ENCODE results near the gene P3H1.

P3H1 gene

DNA sequence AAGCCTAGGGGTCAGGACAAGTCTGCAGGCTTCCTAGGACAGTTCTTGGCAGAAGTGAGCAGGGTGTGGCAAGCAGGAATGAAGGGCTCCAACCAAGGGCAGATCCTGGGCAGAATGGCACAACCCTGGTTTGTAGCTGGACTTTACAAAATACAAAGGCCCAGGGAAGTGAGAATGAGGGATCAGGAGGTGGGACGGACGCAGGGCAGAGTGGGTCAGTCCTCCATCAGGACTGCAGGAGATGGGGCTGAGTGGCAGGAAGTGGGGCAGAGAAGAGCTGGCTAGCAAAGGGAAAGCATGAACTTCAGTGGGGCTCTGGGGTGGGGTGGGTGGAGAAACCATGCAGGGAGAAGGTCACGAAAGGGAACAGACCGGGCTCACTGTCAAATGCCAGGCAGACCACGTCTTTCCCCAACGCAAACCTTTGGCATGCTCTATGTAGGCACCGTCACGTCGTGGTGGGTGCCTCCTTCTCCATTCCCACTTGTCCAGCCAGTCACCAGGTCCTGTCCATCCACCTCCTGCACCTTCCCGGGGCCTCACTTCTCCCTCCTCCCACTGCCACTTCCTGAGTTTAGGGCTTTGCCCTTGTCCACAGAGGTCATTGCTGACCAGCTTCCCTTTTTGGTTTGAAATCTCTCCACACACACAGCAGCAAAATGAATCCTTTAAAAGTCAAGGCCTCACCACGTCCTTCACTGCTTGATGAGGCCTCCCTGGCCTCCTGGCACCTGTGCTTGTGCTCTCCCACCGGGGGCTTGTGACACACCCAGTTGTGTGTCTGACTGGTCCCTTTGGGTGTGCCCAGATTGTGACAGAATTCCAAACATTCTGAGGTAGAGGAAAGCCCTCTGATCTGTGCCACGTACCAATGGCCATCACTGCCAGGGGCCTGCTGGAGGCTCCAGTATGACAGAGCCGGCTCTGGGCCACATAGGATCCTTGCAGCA, 18.1 kb downstream of the P3H1 start:
- in situ Hi-C loops (cut with MboI; ENCODE audit: low sequenced_read_pairs, unreplicated experiment), result loop anchor here (10.0 to 25.0 kb wide), 2 partner anchors 164 to 411 kb away; partner anchors contain the start of gene FOXJ3
- no peak for TF ChIP-seq CTCF (IDR thresholded peaks at IDR 0.05; ENCODE audit: borderline replicate concordance, control extremely low read depth, extremely low read depth, insufficient read depth, missing control alignments)

DNA sequence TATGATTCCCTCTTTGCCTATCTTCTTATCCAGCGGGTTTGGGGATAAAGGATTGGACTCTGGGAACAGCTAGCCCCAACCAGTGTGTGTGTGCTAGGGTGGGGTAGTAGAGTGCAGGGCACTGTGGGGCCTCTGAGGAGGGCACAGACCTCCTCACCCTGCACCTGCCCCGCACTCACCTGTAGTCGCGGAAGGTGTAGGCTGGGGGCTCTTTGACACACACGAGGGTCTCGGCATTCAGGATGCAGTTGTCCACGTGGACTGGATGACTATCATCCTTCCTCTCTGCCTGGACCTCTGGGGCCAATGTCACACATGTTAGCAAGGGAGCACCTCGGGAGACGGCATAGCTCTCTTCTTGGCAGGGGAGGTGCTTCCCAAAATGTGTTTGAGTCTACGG, 18.8 kb downstream of the P3H1 start:
- in situ Hi-C loops (cut with MboI; ENCODE audit: low sequenced_read_pairs, unreplicated experiment), result loop anchor here (10.0 to 25.0 kb wide), 2 partner anchors 163 to 411 kb away; partner anchors contain the start of gene FOXJ3
- no peak for DNase-seq (ENCODE audit: low spot score)

More for the DNA sequence above, 18.1 kb downstream of the P3H1 start:
- no peak for DNase-seq (ENCODE audit: low spot score)

GRCh38 chr1:42747125-42747524, 19.7 kb downstream of the P3H1 start:
- peak; percentile 69 for DNase-seq (ENCODE audit: low spot score)
- in situ Hi-C loops (cut with MboI; ENCODE audit: low sequenced_read_pairs, unreplicated experiment), result loop anchor here (10.0 to 25.0 kb wide), 2 partner anchors 162 to 410 kb away; partner anchors contain the start of gene FOXJ3
- peak; percentile 60 for TF ChIP-seq CTCF (IDR thresholded peaks at IDR 0.05; ENCODE audit: borderline replicate concordance, control extremely low read depth, extremely low read depth, insufficient read depth, missing control alignments)

More for the DNA sequence above, 18.8 kb downstream of the P3H1 start:
- TF ChIP-seq CTCF (IDR thresholded peaks at IDR 0.05; ENCODE audit: borderline replicate concordance, control extremely low read depth, extremely low read depth, insufficient read depth, missing control alignments), result no peak

DNA sequence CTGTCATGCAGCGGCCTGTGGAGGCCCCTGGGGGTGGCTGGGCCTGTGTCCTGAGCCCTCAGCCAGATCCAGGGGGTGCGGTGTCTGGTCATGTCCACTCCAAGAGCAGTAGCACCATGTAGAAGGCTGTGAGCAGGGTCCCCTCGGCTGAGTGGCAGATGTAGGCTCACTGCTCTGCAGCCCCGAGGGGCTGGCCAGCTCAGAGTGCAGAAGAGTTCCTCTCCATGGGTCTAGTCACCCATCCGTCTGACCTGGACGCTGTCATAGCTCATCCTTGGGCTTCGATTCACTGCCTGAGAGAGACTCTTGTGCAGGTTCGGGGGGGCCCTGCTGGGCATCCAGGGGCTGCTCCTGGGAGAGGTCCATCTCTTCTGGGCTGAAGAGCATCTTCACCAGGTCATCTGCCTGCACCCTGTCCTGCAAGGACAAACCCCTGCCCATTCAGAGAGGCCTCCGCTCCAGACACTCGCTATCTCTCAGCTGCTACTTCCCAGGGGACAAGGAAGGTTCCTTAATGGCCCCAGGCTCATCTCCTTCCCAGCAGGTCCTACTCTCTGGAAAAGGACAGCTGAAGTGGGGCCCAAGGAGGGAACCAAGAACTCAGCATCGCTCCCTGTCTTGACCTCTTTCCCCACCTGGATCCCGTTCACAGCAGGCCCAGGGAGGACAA, 20.3 kb downstream of the P3H1 start:
- no peak for DNase-seq (ENCODE audit: low spot score)
- in situ Hi-C loops (cut with MboI; ENCODE audit: low sequenced_read_pairs, unreplicated experiment), result loop anchor here (10.0 to 25.0 kb wide), 2 partner anchors 162 to 409 kb away; partner anchors contain the start of gene FOXJ3
- TF ChIP-seq CTCF (IDR thresholded peaks at IDR 0.05; ENCODE audit: borderline replicate concordance, control extremely low read depth, extremely low read depth, insufficient read depth, missing control alignments), result no peak

- in situ Hi-C loops (cut with MboI; ENCODE audit: low sequenced_read_pairs, unreplicated experiment), result loop anchor here (10.0 to 25.0 kb wide), 2 partner anchors 161 to 409 kb away; partner anchors contain the start of gene FOXJ3
- no peak for DNase-seq (ENCODE audit: low spot score)
- no peak for TF ChIP-seq CTCF (IDR thresholded peaks at IDR 0.05; ENCODE audit: borderline replicate concordance, control extremely low read depth, extremely low read depth, insufficient read depth, missing control alignments)
Observed at GRCh38 chr1:42745851-42746250, 21.0 kb downstream of the P3H1 start.

GRCh38 chr1:42744148-42744413, 22.7 kb downstream of the P3H1 start:
- in situ Hi-C loops (cut with MboI; ENCODE audit: low sequenced_read_pairs, unreplicated experiment), result loop anchor here (10.0 to 25.0 kb wide), 2 partner anchors 159 to 407 kb away; partner anchors contain the start of gene FOXJ3
- no peak for DNase-seq (ENCODE audit: low spot score)
- no peak for TF ChIP-seq CTCF (IDR thresholded peaks at IDR 0.05; ENCODE audit: borderline replicate concordance, control extremely low read depth, extremely low read depth, insufficient read depth, missing control alignments)

Measured in GM13976 (cell line).